Stimulated activated CD4-positive, alpha-beta T cell treated with anti-CD3 and anti-CD28 coated beads, Interleukin-12 subunit alpha, Interleukin-12 subunit beta, amount 100 ng/mL, for 4 hours (primary cell): Measurements from ENCODE around the gene GAGE10.

Source experiments
- DNase-seq: peaks from one replicate; pipeline ENCODE4 v3.0.0-alpha.2; 2020

Gene GAGE10

GRCh38 chrX:49303346-49303745, at the start of gene GAGE10:
Gene GAGE10, plus strand, starts transcription at chrX:49303646. Its CDS starts 1,214 bp downstream, at chrX:49304860.
- no peak for DNase-seq

GRCh38 chrX:49254639-49255038, 48.8 kb upstream of the GAGE10 start:
- no peak for DNase-seq

- DNase-seq = no peak
Observed at GRCh38 chrX:49256268-49256995, 47.0 kb upstream of the GAGE10 start.

GRCh38 chrX:49257074-49257790, 46.2 kb upstream of the GAGE10 start:
- DNase-seq = no peak

GRCh38 chrX:49257846-49258748, 45.3 kb upstream of the GAGE10 start:
- DNase-seq = no peak

- DNase-seq = no peak
Observed at GRCh38 chrX:49258749-49259124, 44.7 kb upstream of the GAGE10 start.

- DNase-seq = no peak
Observed at GRCh38 chrX:49260221-49260985, 43.0 kb upstream of the GAGE10 start.

- no peak for DNase-seq
Observed at GRCh38 chrX:49262603-49263002, 40.8 kb upstream of the GAGE10 start.

GRCh38 chrX:49263631-49264030, 39.8 kb upstream of the GAGE10 start:
- DNase-seq = no peak

- no peak for DNase-seq
Observed at GRCh38 chrX:49264460-49264859, 39.0 kb upstream of the GAGE10 start, which contains the start of gene FOXP3. Gene FOXP3, minus strand, starts transcription at chrX:49264710. Its CDS starts 6,205 bp downstream, at chrX:49258505.

- no peak for DNase-seq
Observed at GRCh38 chrX:49266523-49267445, 36.7 kb upstream of the GAGE10 start.

- DNase-seq = no peak
Observed at GRCh38 chrX:49268702-49269009, 34.8 kb upstream of the GAGE10 start.

GRCh38 chrX:49269010-49269766, 34.3 kb upstream of the GAGE10 start:
- peak; percentile 88 for DNase-seq

- DNase-seq = no peak
Observed at GRCh38 chrX:49269767-49270248, 33.6 kb upstream of the GAGE10 start, which contains the start of gene PPP1R3F. Gene PPP1R3F, plus strand, starts transcription at chrX:49269793. Its CDS starts 77 bp downstream, at chrX:49269870.

GRCh38 chrX:49270249-49270921, 33.1 kb upstream of the GAGE10 start:
- no peak for DNase-seq

GRCh38 chrX:49271341-49271740, 32.1 kb upstream of the GAGE10 start:
- no peak for DNase-seq

- DNase-seq = no peak
Observed at GRCh38 chrX:49272421-49272820, 31.0 kb upstream of the GAGE10 start.

GRCh38 chrX:49273181-49273727, 30.2 kb upstream of the GAGE10 start:
- no peak for DNase-seq

GRCh38 chrX:49276207-49276606, 27.2 kb upstream of the GAGE10 start:
- DNase-seq = no peak
